Inflammatory macrophage (primary cell): ENCODE data around the gene EIF1AD.

Experiments
- DNase-seq, 2 donors: peaks; one replicate each; pipeline ENCODE4 v3.0.0-alpha.2; 2020 to 2022

Gene EIF1AD

GRCh38 chr11:66002648-66003225 is 780 bp upstream of the EIF1AD start:
- no peak for DNase-seq

GRCh38 chr11:65997286-65997685 is 4.7 kb downstream of the EIF1AD start:
- DNase-seq, result no peak

GRCh38 chr11:65992056-65992455 is 9.9 kb downstream of the EIF1AD start:
- DNase-seq, result no peak

- peak; percentile 97 for DNase-seq
Observed at GRCh38 chr11:65988791-65989592, 13.0 kb downstream of the EIF1AD start.

DNA sequence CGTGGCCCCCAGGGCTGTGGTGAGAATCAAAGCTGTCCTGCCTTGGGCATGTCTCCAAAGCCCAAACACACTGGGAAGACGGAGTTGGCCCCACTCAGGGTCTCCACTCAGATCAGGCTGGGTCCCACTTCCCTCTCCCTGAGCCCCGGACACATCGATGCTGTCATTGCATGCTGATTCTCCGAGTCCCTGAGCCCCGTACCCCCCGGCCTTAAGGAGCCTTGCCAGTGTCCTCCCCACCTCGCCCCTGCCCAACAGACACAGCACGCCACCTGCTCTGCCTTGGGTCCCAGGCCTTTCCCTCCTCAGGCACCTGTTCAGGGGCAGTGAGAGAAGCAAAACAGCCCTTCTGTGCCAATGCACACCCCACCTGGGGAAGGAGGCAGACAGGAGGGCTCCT is 14.6 kb downstream of the EIF1AD start:
- DNase-seq, result no peak

DNA sequence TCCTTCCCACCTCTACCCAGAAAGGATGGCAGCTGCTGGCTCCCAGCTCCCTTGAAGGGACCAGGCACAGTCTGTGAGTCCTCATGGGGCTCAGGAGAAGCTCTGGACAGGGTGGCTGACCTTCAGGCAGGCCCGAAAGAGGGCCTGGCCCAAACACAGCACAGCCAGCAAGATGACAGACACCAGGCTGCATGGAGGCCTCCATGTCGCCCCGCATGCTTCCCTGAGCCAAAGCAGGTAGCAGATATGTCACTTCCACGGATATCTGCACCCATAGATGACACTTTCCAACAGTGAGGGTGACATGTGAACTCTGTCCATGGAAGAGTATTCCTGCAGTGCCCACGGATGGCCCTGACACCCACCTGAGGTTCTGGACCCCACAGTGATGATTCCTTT is 18.4 kb downstream of the EIF1AD start:
- DNase-seq, result no peak

DNA sequence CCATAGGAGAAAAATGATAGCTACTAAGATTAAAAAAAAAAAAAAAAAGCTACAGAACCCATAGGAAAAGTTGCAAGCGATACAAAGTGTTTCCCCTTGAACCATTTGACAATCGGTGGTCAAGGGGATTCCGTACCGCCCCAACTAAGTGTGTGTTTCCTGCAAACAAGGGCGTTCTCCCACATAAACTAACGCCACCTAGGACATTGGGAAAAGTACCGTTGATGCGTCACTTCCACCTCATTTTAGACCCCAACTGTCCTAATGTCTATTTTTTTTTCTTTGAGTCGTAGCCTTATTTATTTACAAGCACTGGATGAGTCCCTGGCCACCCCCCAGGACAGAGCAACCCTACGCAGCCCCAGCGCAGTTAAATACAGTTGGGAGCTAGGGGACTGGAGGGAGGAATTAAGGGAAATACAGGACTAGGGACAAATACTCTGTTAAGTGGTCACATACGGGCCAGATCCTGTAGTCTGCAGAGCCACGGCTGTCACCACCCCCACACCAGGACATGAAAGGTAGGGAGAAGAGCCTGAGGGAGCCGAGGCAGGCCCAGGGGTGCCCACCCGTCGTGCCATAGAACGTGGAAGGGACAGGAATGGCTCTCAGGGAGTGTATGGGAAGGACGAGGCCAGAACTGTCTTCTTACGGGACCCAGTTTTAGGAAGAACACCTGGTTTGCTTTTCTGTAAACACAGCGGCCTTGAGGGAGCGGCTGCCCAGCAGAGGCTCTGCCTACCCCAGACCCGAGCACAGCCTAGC is 19.0 kb downstream of the EIF1AD start:
- no peak for DNase-seq

- DNase-seq, result no peak
Observed at GRCh38 chr11:65981972-65982823, 19.8 kb downstream of the EIF1AD start.

GRCh38 chr11:65981101-65981740 is 20.7 kb downstream of the EIF1AD start:
- no peak for DNase-seq

- DNase-seq, result no peak
Observed at GRCh38 chr11:65979261-65979759, 22.6 kb downstream of the EIF1AD start.

DNA sequence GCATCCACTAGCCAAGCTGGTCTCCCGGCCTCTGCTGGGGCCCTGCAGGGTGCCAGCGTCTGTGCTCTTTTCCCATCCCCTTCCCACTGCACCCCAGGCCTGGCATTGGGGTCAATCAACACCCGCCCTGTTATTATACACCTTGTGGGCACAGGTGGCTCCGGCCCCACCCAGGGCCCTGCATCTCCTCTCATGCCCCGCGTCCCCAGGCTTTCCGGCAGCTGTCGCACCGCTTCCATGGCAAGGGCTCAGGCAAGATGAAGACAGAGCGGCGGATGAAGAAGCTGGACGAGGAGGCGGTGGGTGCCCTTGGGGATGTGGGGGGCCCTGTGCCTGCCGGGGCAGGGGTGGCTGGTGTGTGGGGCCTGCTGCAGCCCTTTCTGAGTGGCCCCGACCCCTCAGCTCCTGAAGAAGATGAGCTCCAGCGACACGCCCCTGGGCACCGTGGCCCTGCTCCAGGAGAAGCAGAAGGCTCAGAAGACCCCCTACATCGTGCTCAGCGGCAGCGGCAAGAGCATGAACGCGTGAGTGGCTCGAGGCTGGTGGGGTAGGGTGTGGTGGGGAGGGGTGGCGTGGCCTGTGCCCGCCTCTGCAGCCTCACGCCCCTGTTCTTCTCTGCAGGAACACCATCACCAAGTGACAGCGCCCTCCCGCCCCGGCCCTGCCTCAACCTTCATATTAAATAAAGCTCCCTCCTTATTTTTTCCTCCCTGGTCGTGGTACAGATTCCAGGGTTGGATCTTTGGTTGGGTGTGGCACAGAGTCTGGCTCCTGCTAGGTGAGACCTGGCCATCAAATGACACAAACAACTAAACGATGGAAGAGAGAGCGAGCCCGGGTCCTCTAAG is 23.3 kb downstream of the EIF1AD start:
- no peak for DNase-seq

DNA sequence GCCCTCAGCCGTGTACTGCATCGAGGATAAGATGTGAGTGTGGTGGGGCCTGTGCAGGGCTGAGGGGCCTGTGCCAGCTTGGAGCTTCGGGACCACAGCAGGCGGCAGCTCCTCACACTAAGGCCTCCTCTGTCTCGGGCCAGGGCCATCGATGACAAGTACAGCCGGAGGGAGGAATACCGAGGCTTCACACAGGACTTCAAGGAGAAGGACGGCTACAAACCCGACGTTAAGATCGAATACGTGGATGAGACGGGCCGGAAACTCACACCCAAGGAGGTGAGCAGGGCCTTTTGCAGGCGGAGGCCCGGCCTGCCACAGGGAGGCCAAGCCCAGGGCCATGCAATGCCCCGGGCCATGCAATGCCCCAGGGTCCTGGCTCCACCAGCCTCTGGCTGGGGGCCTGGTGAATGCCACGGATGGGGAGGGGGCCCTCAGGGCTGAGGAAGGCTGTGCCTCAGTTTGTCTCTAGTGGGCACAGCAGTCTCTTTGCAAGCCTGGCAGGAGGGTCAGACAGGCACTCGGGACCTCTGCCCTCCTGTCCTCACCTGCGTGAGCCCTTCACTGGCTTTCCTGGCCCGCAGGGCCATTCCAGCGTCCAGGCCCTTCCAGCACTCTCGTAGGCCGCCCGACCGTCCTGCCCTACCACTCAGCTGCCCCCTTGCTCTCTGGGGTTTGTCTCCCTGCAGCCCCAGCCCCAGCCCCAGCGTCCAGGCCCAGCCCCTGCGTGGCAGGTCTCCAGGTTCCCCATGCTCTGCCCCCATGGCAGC is 24.2 kb downstream of the EIF1AD start:
- DNase-seq, result no peak

DNA sequence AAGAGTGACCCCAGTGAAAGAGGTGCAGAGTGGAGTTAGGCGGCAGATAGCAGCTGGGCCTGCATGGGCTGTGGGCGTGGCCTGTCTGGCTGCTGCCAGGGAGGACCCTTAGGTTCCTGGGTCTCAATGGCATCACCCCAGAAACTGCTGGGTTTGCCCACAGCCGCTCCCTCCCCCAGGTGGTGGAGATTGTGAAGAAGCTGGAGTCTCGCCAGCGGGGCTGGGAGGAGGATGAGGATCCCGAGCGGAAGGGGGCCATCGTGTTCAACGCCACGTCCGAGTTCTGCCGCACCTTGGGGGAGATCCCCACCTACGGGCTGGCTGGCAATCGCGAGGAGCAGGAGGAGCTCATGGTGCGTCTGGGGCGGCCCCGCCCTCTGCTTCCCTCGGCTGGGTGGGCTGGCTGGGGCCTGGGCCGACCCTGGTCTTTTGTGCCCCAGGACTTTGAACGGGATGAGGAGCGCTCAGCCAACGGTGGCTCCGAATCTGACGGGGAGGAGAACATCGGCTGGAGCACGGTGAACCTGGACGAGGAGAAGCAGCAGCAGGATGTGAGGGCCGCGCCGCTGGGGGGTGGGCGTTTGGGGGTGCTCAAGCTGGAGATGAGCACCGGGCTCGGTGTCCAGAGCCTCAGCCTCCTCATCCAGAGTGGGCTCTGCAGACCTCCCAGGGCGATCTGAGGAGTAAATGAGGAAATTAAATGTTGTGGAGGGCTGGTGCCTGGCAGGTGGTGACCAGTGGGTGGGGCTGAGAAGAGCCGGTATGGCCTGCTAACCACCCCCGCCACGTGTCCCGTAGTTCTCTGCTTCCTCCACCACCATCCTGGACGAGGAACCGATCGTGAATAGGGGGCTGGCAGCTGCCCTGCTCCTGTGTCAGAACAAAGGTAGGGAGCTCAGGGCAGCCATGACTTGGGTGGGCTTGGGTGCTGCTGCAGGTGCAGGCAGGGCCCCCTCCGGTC is 25.5 kb downstream of the EIF1AD start:
- no peak for DNase-seq

DNA sequence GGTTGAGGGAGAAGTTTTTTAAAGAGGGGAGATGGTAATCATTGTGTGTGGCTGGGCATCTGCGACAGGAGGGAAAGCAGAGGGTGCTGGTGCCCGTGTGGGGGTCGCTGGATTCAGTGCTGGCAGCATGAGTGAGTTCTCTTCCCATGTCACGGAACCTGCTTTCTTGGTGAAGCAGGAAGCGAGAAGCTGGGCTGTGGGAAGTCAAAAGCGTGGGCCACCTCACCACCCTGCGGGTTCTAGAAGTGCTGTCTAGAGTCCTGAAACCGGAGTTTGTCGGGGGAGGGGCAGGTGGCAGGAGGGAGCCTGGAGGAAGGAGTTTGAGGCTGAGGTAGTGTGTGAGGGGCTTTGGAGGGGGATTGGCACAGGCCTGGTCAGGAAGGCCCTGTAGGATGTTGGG is 26.2 kb downstream of the EIF1AD start:
- DNase-seq, result peak in 1 of 2 donors; percentile 16

DNA sequence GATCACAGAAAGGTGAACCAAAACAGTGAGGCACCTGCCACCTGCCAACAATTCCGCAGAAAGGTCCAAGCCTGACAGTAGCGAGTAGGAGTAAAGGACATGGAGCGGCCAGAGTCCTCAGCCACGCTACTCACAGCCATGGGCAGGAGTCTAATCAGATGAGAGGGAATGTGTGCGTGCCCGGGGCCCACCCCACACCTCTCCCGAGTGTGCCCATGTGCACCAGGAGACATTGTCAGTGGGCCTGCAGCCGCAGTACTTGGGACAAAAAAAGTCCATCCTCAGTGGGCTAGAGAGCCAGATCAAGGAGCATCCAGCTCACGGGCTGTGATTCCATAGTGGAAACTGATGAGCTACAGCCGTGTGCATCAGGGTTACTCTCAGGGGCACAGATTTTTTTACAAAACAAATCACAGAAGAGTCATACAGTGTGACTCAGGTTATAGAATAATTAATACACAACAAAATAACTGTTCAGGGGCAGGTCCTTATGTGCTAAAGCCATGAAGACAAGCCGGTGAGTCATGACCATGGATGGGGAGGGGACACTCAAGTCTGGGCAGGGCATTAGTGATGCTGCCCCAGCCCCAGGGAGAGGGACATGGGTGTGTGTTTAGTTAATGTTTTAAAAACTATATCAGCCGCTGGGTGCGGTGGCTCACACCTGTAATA is 28.4 kb downstream of the EIF1AD start:
- DNase-seq, result no peak

DNA sequence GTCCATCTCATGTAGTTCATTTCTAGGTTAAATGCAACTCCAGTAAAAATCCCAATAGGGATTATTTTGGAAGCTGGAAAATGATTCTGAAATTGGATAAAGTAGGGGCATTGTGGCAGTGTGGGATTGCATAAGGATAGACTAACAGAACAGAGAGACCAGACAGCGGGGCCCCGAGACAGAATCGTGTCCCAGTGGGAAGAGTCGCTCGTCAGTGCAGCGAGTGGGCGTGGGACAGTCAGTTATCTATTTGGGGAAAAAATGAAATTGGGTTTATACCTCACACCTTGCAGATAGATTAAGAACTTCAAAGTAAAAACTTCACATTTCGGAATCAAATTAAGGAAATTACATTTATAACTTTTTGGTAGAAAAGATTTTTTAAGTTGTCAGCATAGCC is 29.8 kb downstream of the EIF1AD start:
- no peak for DNase-seq

GRCh38 chr11:65968600-65969482 is 33.1 kb downstream of the EIF1AD start:
- DNase-seq, result peak; percentile 80 to 89
